ENCODE results near the gene ESCO1. TPM values are rescaled to one million over a fixed set of nuclear protein-coding genes. Genes with fewer than 3 reads are reported as not detected.

Gene ESCO1
- polyA plus RNA-seq, 6 donors from 2014 or later: 2.8 to 13.5 (median 9.6) TPM

DNA sequence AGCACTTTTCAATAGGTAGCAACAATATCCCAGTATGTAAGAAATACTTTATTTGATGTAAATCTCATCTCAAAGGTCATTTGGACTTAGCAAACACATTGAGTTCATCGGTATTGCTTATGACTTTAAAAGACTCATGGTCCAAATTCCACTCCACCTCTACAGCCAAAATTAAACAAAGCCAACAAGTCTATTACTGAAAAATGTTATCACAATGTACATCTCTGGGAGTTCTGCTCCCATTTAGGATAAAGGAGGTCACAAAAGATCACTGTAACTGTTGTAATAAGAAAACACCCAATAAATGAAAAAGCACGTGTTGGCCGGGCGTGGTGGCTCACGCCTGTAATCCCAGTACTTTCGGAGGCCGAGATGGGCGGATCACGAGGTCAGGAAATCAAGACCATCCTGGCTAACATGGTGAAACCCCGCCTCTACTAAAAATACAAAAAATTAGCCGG lies 50.0 kb downstream of the ESCO1 start:
- DNase-seq (no peak), ATAC-seq (ENCODE audit: low read depth in 2 of 2) (no peak)
- no peak overlapping the region for H3K27ac Mint-ChIP-seq
- no peaks in the 10 kb centered on the region for H3K27me3 Mint-ChIP-seq
- peaks cover 4 to 12% (median 4%) of the 10 kb centered on the region in 3 donors for H3K4me1 Mint-ChIP-seq
- peaks cover 23 to 26% of the 10 kb centered on the region in 2 donors for H3K36me3 Mint-ChIP-seq
- H3K9me3 Mint-ChIP-seq: no peaks in the 10 kb centered on the region
- no peak overlapping the region for H3K4me3 Mint-ChIP-seq

DNA sequence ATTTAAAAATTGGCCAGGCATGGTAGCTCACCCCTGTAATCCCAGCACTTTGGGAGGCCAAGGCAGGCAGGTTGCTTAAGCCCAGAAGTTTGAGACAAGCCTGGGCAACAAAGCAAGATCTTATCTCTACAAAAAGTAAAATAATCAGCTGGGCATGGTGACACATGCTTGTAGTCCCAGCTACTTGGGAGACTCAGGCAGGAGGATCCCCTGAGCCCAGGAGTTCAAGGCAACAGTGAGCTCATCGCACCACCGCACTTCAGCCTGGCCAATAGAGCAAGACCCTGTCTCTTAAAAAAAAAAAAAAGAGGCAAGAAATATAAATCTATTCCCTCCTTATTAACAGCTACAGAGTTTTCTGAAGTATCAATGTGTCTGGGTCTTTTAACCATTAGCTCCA lies 51.9 kb downstream of the ESCO1 start:
- Mint-ChIP-seq H3K27ac (no peak overlapping the region), H3K4me3 (no peak overlapping the region), H3K9me3 (no peaks in the 10 kb centered on the region), H3K36me3 (peaks cover 23 to 27% of the 10 kb centered on the region in 2 donors), H3K4me1 (peaks cover 4 to 12% (median 4%) of the 10 kb centered on the region in 3 donors), H3K27me3 (no peaks in the 10 kb centered on the region)
- ATAC-seq (ENCODE audit: low read depth in 2 of 2): no peak
- DNase-seq: no peak

DNA sequence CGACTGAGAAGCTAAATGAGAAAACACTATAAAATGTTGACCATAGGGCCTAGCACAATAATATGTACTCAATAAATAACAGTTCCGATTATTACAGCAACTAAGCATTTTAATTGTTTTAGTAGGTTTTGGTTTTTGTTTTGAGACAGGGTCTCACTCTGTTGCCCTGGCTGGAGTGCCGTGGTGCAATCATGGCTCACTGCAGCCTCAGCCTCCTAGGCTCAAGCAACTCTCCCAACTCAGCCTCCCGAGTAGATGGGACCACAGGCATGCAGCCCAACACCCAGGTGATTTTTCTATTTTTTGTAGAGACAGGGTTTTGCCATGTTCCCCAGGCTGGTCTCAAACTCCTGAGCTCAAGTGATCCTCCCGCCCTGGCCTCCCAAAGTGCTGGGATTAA lies 54.1 kb downstream of the ESCO1 start:
- ATAC-seq (ENCODE audit: low read depth in 2 of 2) (no peak), DNase-seq (no peak)
- Mint-ChIP-seq H3K27ac (peak overlapping the region in 1 of 6 donors; percentile 69), H3K27me3 (no peaks in the 10 kb centered on the region), H3K9me3 (no peaks in the 10 kb centered on the region), H3K4me3 (no peak overlapping the region), H3K36me3 (peaks cover 10 to 23% of the 10 kb centered on the region in 2 donors), H3K4me1 (peaks cover 0 to under 1% (median 0%) of the 10 kb centered on the region in 3 donors)

DNA sequence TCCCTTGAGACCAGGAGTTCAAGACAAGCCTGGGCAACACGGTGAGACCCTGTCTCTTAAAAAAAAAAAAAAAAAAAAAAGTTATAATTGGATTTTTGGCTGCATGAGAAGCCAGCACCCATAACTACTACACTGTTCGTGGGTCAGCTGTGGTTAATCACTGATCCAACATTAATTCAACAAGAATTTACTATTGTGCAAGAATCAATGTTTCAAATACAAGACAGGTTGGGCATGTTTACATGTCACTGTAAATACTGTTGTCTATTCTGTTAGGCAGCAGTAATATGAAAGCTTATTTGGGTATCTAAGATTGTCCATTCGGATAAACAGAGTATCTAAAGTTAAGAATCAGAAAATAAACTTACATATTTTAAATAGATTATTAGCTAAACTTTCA lies 62.3 kb downstream of the ESCO1 start:
- Mint-ChIP-seq H3K4me3 (no peak overlapping the region), H3K27me3 (no peaks in the 10 kb centered on the region), H3K4me1 (no peaks in the 10 kb centered on the region), H3K36me3 (peaks cover 0 to 8% of the 10 kb centered on the region in 2 donors), H3K27ac (no peak overlapping the region), H3K9me3 (no peaks in the 10 kb centered on the region)
- ATAC-seq (ENCODE audit: low read depth in 2 of 2): no peak
- no peak for DNase-seq

DNA sequence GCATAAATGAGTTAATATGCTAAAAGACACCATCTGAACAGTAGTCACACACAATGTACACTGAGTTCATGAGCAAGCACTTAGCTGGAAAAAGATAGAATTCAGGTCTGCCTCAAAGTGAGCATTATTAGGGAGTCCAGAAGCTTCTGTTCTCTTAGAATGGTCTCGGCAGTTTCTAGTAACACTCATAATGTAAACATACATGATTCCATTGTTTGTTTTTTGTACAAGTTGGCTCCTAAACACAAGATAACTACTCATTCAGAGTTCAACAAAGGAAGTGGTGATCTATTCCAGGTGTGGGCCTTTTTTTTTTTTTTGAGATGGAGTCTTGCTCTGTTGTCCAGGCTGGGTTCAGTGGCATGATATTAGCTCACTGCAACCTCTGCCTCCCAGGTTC lies 66.2 kb downstream of the ESCO1 start:
- H3K36me3 Mint-ChIP-seq: peaks cover 5 to 13% of the 10 kb centered on the region in 2 donors
- H3K4me3 Mint-ChIP-seq: no peak overlapping the region
- no peaks in the 10 kb centered on the region for H3K27me3 Mint-ChIP-seq
- H3K9me3 Mint-ChIP-seq: no peaks in the 10 kb centered on the region
- no peak overlapping the region for H3K27ac Mint-ChIP-seq
- no peaks in the 10 kb centered on the region for H3K4me1 Mint-ChIP-seq
- ATAC-seq (ENCODE audit: low read depth in 2 of 2): no peak
- DNase-seq: no peak

DNA sequence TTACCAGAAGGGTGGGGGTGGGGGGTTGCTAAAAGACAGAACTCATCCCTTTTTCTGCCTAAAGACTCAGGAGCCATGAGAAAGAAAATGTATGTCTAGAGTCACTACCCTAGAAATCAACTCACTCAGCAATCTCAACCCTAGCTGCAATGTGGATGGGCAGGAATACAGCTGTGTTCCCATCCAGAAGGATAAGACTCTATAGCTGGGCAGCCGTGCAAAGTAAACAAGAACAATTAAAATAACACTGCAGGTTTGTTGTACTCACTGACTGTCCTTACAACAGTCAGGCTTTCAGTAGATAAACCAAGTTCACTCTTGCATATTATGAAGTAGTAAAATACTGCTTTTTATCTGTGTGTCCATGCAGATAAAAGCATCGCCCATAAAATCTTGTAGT lies 74.0 kb downstream of the ESCO1 start:
- no peak for ATAC-seq (ENCODE audit: low read depth in 2 of 2)
- Mint-ChIP-seq H3K36me3 (peaks cover 15% of the 10 kb centered on the region in 2 donors), H3K4me3 (no peak overlapping the region), H3K27me3 (no peaks in the 10 kb centered on the region), H3K9me3 (no peaks in the 10 kb centered on the region), H3K27ac (no peak overlapping the region), H3K4me1 (no peaks in the 10 kb centered on the region)
- DNase-seq: no peak

DNA sequence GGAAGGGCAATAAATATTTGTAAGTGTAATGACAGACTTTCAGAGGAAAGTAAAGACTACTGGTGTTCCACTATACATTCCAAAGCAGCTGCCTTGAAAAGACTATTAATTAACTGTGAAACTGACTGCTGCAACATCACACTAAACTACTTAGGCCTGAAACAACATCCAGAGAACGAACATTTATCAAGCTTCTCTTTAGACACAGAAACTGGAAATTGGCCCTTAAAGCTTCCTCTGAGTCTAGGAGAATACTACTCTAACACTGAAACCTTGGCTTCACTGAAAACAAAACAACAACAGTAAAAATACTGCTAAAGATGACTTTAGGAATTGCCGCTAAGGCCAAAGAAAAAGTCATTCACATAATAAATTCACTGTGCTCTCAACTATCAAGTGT lies 74.6 kb downstream of the ESCO1 start:
- H3K27me3 Mint-ChIP-seq: no peaks in the 10 kb centered on the region
- H3K9me3 Mint-ChIP-seq: no peaks in the 10 kb centered on the region
- DNase-seq (no peak), ATAC-seq (ENCODE audit: low read depth in 2 of 2) (no peak)
- no peak overlapping the region for H3K4me3 Mint-ChIP-seq
- peaks cover 15 to 21% of the 10 kb centered on the region in 2 donors for H3K36me3 Mint-ChIP-seq
- no peaks in the 10 kb centered on the region for H3K4me1 Mint-ChIP-seq
- H3K27ac Mint-ChIP-seq: peak overlapping the region in 1 of 6 donors; percentile 29

DNA sequence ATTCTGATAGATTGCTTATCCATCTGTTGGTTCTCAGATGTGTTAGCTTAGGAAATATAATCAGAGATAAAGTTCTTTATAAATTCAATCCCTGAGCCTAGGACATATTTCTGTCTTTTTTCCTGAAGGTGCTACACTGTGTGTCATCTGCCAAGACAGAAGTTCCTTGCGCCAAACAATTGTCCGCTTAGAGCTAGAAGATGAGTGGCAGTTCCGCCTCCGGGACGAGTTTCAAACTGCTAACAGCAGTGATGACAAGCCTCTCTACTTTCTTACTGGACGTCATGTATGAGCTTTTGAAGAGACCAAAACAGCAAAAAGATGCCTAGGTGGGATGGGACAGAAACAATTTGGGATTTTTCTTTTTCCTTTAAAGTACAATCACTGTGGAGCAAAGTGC lies 78.0 kb downstream of the ESCO1 start:
- no peak overlapping the region for H3K4me3 Mint-ChIP-seq
- H3K9me3 Mint-ChIP-seq: no peaks in the 10 kb centered on the region
- peaks cover 18 to 19% of the 10 kb centered on the region in 2 donors for H3K36me3 Mint-ChIP-seq

DNA sequence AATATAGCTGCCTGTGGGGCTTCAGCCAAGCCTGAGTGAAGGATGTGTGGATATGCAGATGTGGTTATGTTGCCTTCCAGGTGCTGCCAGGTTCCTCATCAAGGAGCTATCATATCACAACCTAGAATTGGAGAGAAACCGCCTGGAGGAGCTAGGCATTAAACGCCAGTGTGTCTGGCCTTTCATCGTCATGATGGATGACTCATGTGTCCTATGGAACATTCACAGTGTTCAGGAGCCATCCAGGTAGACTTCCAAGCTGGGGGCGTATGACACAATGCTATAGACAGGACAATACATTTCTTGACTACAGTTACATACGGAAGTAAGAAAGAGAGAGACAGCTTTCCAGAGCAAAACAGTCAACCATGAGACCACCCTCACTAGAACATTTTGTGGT lies 86.8 kb downstream of the ESCO1 start:
- peaks cover 0 to 15% (median 0%) of the 10 kb centered on the region in 7 donors for H3K9me3 Mint-ChIP-seq

More for the DNA sequence above, 78.0 kb downstream of the ESCO1 start:
- Mint-ChIP-seq H3K27me3 (no peaks in the 10 kb centered on the region), H3K27ac (peak overlapping the region in 1 of 6 donors; percentile 44), H3K4me1 (no peaks in the 10 kb centered on the region)
- ATAC-seq (ENCODE audit: low read depth in 2 of 2): no peak
- no peak for DNase-seq

DNA sequence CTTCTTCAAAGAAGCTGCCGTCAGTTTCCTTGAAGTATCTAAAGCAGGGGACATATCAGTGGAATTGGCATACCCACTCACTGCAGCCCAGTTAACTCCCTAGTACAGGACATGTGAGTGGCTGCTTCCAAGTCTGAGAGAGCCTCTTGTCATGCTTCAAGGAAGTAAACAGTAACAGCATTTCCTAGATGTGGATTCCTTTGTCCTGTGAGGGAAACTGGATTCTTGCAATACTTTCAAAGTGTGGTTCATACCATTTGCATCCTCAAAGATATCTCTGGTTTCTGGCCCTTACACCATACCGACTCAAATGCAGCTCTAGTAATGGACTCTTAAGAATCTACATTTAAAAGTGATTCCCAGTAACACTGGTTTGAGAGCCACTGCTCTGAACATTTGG lies 87.2 kb downstream of the ESCO1 start:
- Mint-ChIP-seq H3K36me3 (peaks cover 15 to 17% of the 10 kb centered on the region in 2 donors), H3K4me1 (no peaks in the 10 kb centered on the region), H3K27me3 (no peaks in the 10 kb centered on the region), H3K9me3 (peaks cover 0 to 15% (median 0%) of the 10 kb centered on the region in 7 donors), H3K27ac (peak overlapping the region in 1 of 6 donors; percentile 56), H3K4me3 (no peak overlapping the region)
- ATAC-seq (ENCODE audit: low read depth in 2 of 2) (no peak), DNase-seq (no peak)

More for the DNA sequence above, 86.8 kb downstream of the ESCO1 start:
- Mint-ChIP-seq H3K4me1 (no peaks in the 10 kb centered on the region), H3K4me3 (no peak overlapping the region), H3K27ac (peak overlapping the region in 1 of 6 donors; percentile 56), H3K36me3 (peaks cover 15 to 17% of the 10 kb centered on the region in 2 donors), H3K27me3 (no peaks in the 10 kb centered on the region)
- ATAC-seq (ENCODE audit: low read depth in 2 of 2) (no peak), DNase-seq (no peak)

DNA sequence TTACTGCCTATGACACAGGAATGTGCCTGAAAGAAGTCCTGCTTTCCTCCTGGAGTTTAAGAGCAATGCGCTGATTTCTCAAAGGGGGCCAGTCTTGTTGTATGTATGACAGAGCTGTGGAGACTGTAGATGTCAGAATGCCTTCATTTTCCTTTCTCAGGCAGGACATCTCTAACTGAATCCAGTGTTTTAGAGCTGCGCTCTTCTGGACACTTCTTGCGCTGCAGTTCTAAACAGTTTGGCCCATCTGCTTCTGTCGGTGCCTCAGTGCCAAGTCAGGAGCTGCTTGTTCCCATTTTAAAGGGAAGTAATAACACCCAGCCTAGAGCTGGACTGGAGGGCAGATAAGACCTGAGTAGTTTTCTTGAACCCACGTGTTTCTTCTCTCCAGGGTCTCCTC lies 91.4 kb downstream of the ESCO1 start:
- Mint-ChIP-seq H3K36me3 (peaks cover 10 to 15% of the 10 kb centered on the region in 2 donors), H3K9me3 (peaks cover 0 to 15% (median 0%) of the 10 kb centered on the region in 7 donors), H3K4me3 (no peak overlapping the region), H3K27me3 (no peaks in the 10 kb centered on the region), H3K4me1 (no peaks in the 10 kb centered on the region), H3K27ac (peak overlapping the region in 1 of 6 donors; percentile 66)
- no peak for ATAC-seq (ENCODE audit: low read depth in 2 of 2)
- no peak for DNase-seq

DNA sequence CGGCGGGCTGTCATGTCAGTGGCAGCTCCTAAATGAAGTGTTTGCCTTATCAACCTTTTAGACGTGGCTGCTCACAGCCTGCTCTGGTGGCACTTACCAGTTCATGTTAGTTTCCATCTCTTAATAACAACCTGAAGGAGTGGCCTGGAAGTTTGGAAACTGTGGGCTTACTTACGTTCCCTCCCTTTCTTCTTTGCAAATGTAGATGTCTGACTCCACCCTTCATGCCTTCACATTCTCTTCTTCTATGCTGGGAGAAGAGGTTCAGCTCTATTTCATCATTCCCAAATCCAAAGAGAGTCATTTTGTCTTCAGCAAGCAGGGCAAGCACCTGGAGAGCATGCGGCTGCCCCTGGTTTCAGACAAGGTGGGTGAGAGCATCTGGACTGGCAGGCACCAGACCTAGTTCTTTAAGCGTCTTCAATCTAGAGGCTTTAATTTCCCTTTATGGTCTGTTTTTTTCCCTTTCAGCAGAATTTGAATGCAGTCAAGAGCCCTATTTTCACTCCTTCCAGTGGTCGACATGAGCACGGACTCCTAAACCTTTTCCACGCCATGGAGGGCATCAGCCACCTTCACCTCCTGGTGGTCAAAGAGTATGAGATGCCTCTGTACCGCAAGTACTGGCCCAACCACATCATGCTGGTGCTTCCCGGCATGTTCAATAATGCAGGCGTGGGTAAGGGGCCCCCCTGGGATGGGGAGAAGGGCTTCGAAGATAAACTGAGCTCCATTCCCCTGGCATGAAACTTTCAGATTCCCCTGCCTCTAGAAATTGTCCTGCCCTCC lies 92.4 kb downstream of the ESCO1 start:
- H3K27ac Mint-ChIP-seq: no peak overlapping the region
- DNase-seq (no peak), ATAC-seq (ENCODE audit: low read depth in 2 of 2) (no peak)
- H3K36me3 Mint-ChIP-seq: peaks cover under 1 to 6% of the 10 kb centered on the region in 2 donors
- peaks cover 0 to 15% (median 0%) of the 10 kb centered on the region in 7 donors for H3K9me3 Mint-ChIP-seq
- H3K4me1 Mint-ChIP-seq: no peaks in the 10 kb centered on the region
- no peaks in the 10 kb centered on the region for H3K27me3 Mint-ChIP-seq
- H3K4me3 Mint-ChIP-seq: no peak overlapping the region

DNA sequence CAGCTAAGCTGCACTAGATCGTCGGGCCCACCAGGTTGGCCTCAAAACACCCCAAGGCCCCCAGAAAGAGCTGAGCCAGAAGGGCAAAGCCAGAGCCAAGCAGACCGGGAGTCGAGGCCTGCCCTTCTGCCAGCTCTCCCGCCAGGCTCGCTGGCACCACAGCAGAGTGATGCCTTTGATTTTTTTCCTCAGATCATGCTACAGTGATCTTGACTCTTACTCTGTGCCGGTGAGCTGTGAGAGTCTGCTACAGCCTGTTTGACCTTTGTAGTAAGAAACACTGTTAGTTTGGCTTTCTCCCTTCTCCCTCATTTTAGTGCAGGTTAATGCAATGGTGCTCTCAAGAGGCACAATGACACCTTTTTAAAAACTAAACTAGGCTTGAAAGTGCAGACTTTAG lies 97.8 kb downstream of the ESCO1 start:
- no peak overlapping the region for H3K27ac Mint-ChIP-seq
- no peaks in the 10 kb centered on the region for H3K4me1 Mint-ChIP-seq
- peaks cover 0 to 5% (median 0%) of the 10 kb centered on the region in 3 donors for H3K27me3 Mint-ChIP-seq
- H3K4me3 Mint-ChIP-seq: no peak overlapping the region
- H3K9me3 Mint-ChIP-seq: peaks cover 0 to 2% (median 0%) of the 10 kb centered on the region in 7 donors
- ATAC-seq (ENCODE audit: low read depth in 2 of 2) (no peak), DNase-seq (no peak)
- no peaks in the 10 kb centered on the region for H3K36me3 Mint-ChIP-seq

DNA sequence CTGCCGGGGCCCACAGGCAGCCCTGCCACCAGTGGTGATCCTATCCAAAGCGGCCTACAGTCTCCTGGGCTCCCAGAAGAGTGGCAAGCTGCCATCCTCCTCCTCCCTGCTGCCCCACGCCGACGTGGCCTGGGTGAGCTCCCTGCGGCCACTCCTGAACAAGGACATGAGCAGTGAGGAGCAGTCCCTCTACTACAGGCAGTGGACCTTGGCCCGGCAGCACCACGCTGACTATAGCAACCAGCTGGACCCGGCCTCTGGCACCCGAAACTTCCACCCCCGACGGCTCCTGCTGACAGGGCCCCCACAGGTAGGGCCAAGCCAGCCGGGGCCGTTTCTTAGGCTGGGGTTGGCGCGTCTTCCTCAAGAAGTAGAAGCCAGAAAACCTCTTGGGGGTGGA lies 100.5 kb downstream of the ESCO1 start:
- no peaks in the 10 kb centered on the region for H3K4me1 Mint-ChIP-seq
- no peak overlapping the region for H3K27ac Mint-ChIP-seq
- no peak for ATAC-seq (ENCODE audit: low read depth in 2 of 2)
- H3K36me3 Mint-ChIP-seq: no peaks in the 10 kb centered on the region
- peaks cover 0 to 11% (median 5%) of the 10 kb centered on the region in 3 donors for H3K27me3 Mint-ChIP-seq
- DNase-seq: no peak
- peaks cover 0 to 2% (median 0%) of the 10 kb centered on the region in 7 donors for H3K9me3 Mint-ChIP-seq
- no peak overlapping the region for H3K4me3 Mint-ChIP-seq
